Lower lobe of right lung (tissue), 2 donors: Measurements from ENCODE around the gene ME3. TPM values are rescaled to one million over a fixed set of nuclear protein-coding genes. Genes with fewer than 3 reads are reported as not detected.

Source experiments
- ATAC-seq, 2 donors: fragments of 200-7000 bp; cut with Tn5 transposase; one replicate each; pipeline ENCODE4 v1.9.1; 2020 to 2022; ENCODE audit warnings: mild to moderate bottlenecking in 2 of 2, moderate library complexity in 2 of 2
- DNase-seq: peaks from one replicate; pipeline ENCODE4 v3.0.0-alpha.2; 2020
- H3K27ac ChIP-seq: fragments of 200-600 bp; one replicate; pipeline ENCODE4 v1.8.0; 2022
- H3K27me3 ChIP-seq: fragments of 200-600 bp; one replicate; pipeline ENCODE4 v1.8.0; 2022; ENCODE audit warnings: low read depth
- H3K36me3 ChIP-seq: fragments of 200-600 bp; one replicate; pipeline ENCODE4 v1.8.0; 2022; ENCODE audit warnings: mild to moderate bottlenecking
- H3K4me1 ChIP-seq: fragments of 200-600 bp; one replicate; pipeline ENCODE4 v1.8.0; 2022
- H3K4me3 ChIP-seq: fragments of 200-600 bp; one replicate; pipeline ENCODE4 v1.8.0; 2022; ENCODE audit warnings: mild to moderate bottlenecking
- H3K9me3 ChIP-seq: fragments of 200-600 bp; one replicate; pipeline ENCODE4 v1.8.0; 2022
- CTCF ChIP-seq: fragments of 200-600 bp; IDR thresholded peaks from one replicate; pipeline ENCODE4 v1.8.0; 2022; ENCODE audit warnings: antibody characterized with exemption, mild to moderate bottlenecking
- intact Hi-C: fragments of 100-400 bp; cut with DNase I; formaldehyde crosslinking; loops from one replicate; pipeline ENCODE4 v1.11.0; 2022
- total RNA-seq: library from RNA; stranded (reverse); fragmentation: NEBNext Ultra II Directional; extraction: Animal tissue kit (Norgen Biotek cat#: 25700); gene quantifications from one replicate; pipeline ENCODE4 v1.2.1, GENCODE V29; 2021
- donor health status: DM: no; HTN: yes; CAD: no; lungs with severe emphysema.

The ME3 gene
- total RNA-seq, 1 donor from 2014 or later, result 18.6 TPM

- no peaks in the 10 kb centered on the region for H3K9me3 ChIP-seq
- H3K36me3 ChIP-seq, result no peaks in the 10 kb centered on the region
- H3K4me3 ChIP-seq, result no peak overlapping the region
- H3K27me3 ChIP-seq, result no peaks in the 10 kb centered on the region
- intact Hi-C loops, result no loop called here
- ATAC-seq (no peak), DNase-seq (no peak)
- peaks cover 39% of the 10 kb centered on the region for H3K4me1 ChIP-seq
- TF ChIP-seq CTCF, result no peak
- no peak overlapping the region for H3K27ac ChIP-seq
Observed at GRCh38 chr11:86517557-86517956, 154.9 kb downstream of the ME3 start.

GRCh38 chr11:86515297-86516094 lies 156.9 kb downstream of the ME3 start:
- Histone ChIP-seq H3K27me3 (no peaks in the 10 kb centered on the region), H3K9me3 (no peaks in the 10 kb centered on the region), H3K4me3 (no peak overlapping the region), H3K27ac (no peak overlapping the region), H3K4me1 (peaks cover 48% of the 10 kb centered on the region), H3K36me3 (no peaks in the 10 kb centered on the region)
- DNase-seq (no peak), ATAC-seq (no peak)
- no peak for TF ChIP-seq CTCF
- intact Hi-C loops, result no loop called here

GRCh38 chr11:86514453-86514852 lies 158.0 kb downstream of the ME3 start:
- Histone ChIP-seq H3K4me3 (no peak overlapping the region), H3K4me1 (peaks cover 43% of the 10 kb centered on the region), H3K27ac (no peak overlapping the region), H3K9me3 (no peaks in the 10 kb centered on the region), H3K36me3 (no peaks in the 10 kb centered on the region), H3K27me3 (no peaks in the 10 kb centered on the region)
- TF ChIP-seq CTCF, result no peak
- intact Hi-C loops, result no loop called here
- DNase-seq (no peak), ATAC-seq (no peak)

- ATAC-seq (no peak), DNase-seq (no peak)
- H3K4me1 ChIP-seq, result peaks cover 37% of the 10 kb centered on the region
- H3K4me3 ChIP-seq, result no peak overlapping the region
- TF ChIP-seq CTCF, result no peak
- H3K36me3 ChIP-seq, result no peaks in the 10 kb centered on the region
- no peaks in the 10 kb centered on the region for H3K9me3 ChIP-seq
- intact Hi-C loops, result no loop called here
- no peaks in the 10 kb centered on the region for H3K27me3 ChIP-seq
- H3K27ac ChIP-seq, result no peak overlapping the region
Observed at GRCh38 chr11:86513746-86514373, 158.6 kb downstream of the ME3 start.

GRCh38 chr11:86513138-86513537 lies 159.3 kb downstream of the ME3 start:
- peaks cover 31% of the 10 kb centered on the region for H3K4me1 ChIP-seq
- no peak for DNase-seq
- intact Hi-C loops, result no loop called here

More at GRCh38 chr11:86513138-86513537, 159.3 kb downstream of the ME3 start:
- TF ChIP-seq CTCF, result no peak
- Histone ChIP-seq H3K27ac (no peak overlapping the region), H3K9me3 (no peaks in the 10 kb centered on the region), H3K4me3 (no peak overlapping the region), H3K27me3 (no peaks in the 10 kb centered on the region), H3K36me3 (no peaks in the 10 kb centered on the region)
- ATAC-seq, result no peak
